GM23338 (cell line): ENCODE results near the gene PCDHA12.
A peak's percentile ranks its signal among the peaks of the same experiment; 100 is the strongest.

Experiments
- CREB1 ChIP-seq: fragments of 250-450 bp; sonication (Bioruptor Pico); IDR thresholded peaks from 2 replicates; pipeline ENCODE4 v1.5.0; 2020; ENCODE audit warnings: low read depth, mild to moderate bottlenecking, moderate library complexity
- EZH2 ChIP-seq: fragments of 200-600 bp; sonication (generic); IDR thresholded peaks from one replicate; pipeline ENCODE4 v1.8.0; 2017; ENCODE audit warnings: antibody characterized with exemption, mild to moderate bottlenecking, low read depth; ENCODE audit not compliant: unreplicated experiment
- JUNB ChIP-seq: IDR thresholded peaks from one replicate; pipeline ENCODE4 v1.6.1; 2016; ENCODE audit warnings: antibody characterized with exemption; ENCODE audit not compliant: unreplicated experiment
- POLR2AphosphoS5 ChIP-seq: IDR thresholded peaks from 2 replicates; pipeline ENCODE4 v1.6.1; 2016; ENCODE audit warnings: antibody characterized with exemption, low read depth
- TF ChIP-seq, protein P1 (sequence below), 2 experiments: fragments of 200-600 bp in 1 of 2; sonication (generic) in 1 of 2; conservative IDR thresholded peaks; 2 replicates each; pipeline versions ENCODE4 v1.5.1 to v1.6.1; 2016 to 2017; ENCODE audit warnings: antibody characterized with exemption in 2 of 2, low read depth in 2 of 2, mild to moderate bottlenecking in 2 of 2, moderate library complexity in 1 of 2
- TF ChIP-seq, protein P2 (sequence below): IDR thresholded peaks from one replicate; pipeline ENCODE4 v1.6.1; 2018; ENCODE audit warnings: antibody characterized with exemption; ENCODE audit not compliant: unreplicated experiment
- TF ChIP-seq, protein P3 (sequence below): IDR thresholded peaks from 2 replicates; pipeline ENCODE4 v1.6.1; 2016; ENCODE audit warnings: antibody characterized with exemption

DNA sequence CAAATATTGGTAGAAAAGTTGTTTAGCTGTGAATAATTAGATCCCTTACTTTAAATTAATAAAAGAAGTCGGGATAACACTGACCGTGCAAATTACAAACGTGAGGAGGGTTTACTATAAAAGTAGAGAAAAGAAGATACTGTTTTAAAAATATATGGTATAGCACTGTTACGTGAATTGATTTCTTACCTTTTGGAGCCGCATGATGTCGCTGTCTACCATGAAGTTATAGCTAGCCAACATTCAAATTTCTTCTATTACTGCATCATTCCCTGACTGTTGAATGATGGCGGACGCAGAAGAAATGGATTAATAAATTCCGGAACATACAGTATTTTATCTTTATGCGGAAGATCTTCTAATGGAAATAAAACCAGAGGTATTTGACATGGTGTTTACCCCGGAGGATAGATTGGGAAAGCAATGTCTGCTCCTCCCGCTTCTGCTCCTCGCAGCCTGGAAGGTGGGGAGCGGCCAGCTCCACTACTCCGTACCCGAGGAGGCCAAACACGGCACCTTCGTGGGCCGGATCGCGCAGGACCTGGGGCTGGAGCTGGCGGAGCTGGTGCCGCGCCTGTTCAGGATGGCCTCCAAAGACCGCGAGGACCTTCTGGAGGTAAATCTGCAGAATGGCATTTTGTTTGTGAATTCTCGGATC is 47.3 kb upstream of the PCDHA12 start, which contains the start of gene PCDHA6:
- TF ChIP-seq JUNB (no peak), EZH2 (no peak), POLR2AphosphoS5 (no peak), CREB1 (CRISPR knock-in tag) (no peak)
- TF ChIP-seq, protein P1, sequence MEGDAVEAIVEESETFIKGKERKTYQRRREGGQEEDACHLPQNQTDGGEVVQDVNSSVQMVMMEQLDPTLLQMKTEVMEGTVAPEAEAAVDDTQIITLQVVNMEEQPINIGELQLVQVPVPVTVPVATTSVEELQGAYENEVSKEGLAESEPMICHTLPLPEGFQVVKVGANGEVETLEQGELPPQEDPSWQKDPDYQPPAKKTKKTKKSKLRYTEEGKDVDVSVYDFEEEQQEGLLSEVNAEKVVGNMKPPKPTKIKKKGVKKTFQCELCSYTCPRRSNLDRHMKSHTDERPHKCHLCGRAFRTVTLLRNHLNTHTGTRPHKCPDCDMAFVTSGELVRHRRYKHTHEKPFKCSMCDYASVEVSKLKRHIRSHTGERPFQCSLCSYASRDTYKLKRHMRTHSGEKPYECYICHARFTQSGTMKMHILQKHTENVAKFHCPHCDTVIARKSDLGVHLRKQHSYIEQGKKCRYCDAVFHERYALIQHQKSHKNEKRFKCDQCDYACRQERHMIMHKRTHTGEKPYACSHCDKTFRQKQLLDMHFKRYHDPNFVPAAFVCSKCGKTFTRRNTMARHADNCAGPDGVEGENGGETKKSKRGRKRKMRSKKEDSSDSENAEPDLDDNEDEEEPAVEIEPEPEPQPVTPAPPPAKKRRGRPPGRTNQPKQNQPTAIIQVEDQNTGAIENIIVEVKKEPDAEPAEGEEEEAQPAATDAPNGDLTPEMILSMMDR (conservative IDR thresholded peaks at IDR 0.05; ENCODE audit: low read depth in 2 of 2), result peak; percentile 29 to 31; a peak in 3 of 4 replicates
- TF ChIP-seq, protein P2, sequence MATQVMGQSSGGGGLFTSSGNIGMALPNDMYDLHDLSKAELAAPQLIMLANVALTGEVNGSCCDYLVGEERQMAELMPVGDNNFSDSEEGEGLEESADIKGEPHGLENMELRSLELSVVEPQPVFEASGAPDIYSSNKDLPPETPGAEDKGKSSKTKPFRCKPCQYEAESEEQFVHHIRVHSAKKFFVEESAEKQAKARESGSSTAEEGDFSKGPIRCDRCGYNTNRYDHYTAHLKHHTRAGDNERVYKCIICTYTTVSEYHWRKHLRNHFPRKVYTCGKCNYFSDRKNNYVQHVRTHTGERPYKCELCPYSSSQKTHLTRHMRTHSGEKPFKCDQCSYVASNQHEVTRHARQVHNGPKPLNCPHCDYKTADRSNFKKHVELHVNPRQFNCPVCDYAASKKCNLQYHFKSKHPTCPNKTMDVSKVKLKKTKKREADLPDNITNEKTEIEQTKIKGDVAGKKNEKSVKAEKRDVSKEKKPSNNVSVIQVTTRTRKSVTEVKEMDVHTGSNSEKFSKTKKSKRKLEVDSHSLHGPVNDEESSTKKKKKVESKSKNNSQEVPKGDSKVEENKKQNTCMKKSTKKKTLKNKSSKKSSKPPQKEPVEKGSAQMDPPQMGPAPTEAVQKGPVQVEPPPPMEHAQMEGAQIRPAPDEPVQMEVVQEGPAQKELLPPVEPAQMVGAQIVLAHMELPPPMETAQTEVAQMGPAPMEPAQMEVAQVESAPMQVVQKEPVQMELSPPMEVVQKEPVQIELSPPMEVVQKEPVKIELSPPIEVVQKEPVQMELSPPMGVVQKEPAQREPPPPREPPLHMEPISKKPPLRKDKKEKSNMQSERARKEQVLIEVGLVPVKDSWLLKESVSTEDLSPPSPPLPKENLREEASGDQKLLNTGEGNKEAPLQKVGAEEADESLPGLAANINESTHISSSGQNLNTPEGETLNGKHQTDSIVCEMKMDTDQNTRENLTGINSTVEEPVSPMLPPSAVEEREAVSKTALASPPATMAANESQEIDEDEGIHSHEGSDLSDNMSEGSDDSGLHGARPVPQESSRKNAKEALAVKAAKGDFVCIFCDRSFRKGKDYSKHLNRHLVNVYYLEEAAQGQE, result no peak
- TF ChIP-seq, protein P3, sequence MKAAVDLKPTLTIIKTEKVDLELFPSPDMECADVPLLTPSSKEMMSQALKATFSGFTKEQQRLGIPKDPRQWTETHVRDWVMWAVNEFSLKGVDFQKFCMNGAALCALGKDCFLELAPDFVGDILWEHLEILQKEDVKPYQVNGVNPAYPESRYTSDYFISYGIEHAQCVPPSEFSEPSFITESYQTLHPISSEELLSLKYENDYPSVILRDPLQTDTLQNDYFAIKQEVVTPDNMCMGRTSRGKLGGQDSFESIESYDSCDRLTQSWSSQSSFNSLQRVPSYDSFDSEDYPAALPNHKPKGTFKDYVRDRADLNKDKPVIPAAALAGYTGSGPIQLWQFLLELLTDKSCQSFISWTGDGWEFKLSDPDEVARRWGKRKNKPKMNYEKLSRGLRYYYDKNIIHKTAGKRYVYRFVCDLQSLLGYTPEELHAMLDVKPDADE, result no peak
